HG02588 (cell line): ENCODE data around the gene ERFL.
A peak's percentile ranks its signal among the peaks of the same experiment; 100 is the strongest.

Source experiments
- ATAC-seq: cut with Tn5 transposase; IDR thresholded peaks from one replicate; pipeline ENCODE4 v1.9.1; 2021; ENCODE audit warnings: mild to moderate bottlenecking, moderate library complexity; ENCODE audit not compliant: unreplicated experiment

Gene ERFL

DNA sequence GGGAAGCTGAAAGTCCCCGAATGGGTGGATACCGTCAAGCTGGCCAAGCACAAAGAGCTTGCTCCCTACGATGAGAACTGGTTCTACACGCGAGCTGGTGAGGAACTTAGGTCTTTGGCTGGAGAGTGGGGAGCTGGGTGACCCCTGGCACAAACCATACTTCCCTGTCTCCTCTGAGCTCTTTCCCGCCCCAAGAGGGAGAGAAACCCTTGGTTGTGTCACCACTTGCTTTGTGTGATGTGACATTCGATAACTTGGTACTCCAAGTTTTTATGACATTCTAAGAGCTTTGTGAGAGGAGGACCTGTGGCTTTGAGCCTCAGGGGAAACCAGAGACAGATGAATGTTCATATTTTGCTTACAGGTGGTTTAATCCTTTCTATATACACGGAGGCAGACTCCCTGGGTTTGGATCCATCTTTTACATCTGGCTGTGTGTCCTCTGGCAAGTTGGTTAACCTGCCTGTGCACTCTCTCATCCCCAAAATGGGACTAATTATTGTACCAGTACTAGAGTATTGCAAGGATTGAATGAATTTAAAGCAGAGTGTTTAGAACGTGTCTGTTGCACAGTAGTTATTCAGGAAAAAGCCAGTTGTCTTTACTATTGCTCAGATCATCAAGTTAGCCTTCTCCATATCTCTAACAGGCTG, 67.0 kb downstream of the ERFL start:
- ATAC-seq, result no peak

DNA sequence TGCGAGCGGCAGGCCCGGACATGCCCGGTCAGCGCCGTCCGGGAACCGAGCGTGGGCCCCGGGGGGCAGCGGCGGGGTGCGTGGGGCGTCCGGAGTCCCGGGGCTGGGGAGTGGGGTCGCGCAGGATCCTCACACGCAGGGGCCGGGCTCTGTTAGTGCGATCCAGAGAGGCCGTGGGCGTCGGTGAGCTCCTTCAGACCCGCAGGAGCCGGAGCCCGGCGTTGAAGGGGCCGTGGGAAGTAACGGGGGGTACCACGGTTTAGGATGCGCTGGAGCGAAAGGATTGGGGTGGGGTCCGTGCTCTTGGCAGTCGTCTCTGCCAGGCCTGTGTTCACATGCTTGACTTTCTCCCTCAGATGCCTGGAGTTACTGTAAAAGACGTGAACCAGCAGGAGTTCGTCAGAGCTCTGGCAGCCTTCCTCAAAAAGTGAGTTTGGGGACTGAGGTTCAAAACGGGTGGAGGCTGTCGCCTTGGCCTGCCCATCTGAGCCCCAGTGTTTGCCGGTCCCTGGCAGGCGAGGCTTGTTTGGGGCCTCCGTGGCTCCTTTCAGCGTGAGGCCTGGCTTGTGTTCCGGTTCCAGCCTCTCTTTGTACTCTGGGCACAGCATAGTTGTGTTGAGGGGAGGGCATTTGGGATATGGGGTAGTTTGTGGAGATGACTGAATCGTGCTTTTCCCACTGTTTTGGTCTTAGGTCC, 67.7 kb downstream of the ERFL start:
- no peak for ATAC-seq

DNA sequence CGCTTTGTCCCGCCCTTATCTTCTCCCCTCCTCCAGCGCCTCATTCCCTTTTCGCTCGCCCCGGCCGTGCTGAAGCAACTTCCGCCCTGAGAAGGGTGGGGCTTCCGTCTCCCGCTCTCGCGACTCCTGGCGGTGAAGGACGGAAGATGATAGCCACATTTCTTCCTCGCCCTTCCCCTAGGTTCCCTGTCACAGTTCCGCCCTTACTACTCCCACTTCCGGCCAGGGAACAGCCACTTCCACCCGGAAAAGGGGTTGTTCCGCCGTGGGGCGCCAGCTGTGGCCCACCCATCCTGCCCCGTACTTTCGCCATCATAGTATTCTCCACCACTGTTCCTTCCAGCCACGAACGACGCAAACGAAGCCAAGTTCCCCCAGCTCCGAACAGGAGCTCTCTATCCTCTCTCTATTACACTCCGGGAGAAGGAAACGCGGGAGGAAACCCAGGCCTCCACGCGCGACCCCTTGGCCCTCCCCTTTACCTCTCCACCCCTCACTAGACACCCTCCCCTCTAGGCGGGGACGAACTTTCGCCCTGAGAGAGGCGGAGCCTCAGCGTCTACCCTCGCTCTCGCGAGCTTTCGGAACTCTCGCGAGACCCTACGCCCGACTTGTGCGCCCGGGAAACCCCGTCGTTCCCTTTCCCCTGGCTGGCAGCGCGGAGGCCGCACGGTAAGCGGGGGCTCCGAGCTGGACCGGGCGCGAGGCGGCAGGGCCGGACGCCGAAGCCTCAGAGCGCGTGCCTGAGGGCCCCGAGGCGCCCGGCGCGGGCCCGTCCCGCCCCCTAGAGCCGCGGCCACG, 68.4 kb downstream of the ERFL start, which contains the start of gene RPS19:
RPS19 (plus strand) TSS at position 638 of the 801 bp plus-strand sequence. CDS start 520 bp downstream, outside the sequence.
- peak; percentile 71 for ATAC-seq

DNA sequence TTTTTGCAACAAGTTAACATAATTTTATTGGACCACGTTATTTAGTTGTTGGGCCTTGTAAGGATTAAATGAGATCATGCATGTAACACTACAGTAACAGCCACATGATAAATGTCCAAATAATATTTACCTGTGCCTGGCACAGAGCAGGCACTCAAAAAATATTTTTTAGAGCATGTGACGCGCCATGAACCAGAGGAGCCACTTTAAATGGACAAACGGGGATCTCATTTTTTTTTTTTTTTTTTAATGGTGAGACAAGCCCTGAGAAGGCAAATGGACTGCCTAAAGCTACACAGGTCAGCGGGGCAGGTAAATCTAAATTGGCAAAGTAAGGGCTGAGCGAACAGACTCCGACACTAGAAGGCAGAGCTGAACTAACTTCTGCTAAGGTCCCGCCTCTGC, 69.0 kb downstream of the ERFL start:
- no peak for ATAC-seq
